Vagina (tissue), 2 donors: ENCODE data around the gene ACTN3.

Experiments used
- CTCF ChIP-seq, 3 experiments: fragments of 450-650 bp in 2 of 3; fragments of 200-600 bp in 1 of 3; sonication (generic) in 1 of 3; IDR thresholded peaks; one replicate each; pipeline ENCODE4 v1.5.1; 2017 to 2019; ENCODE audit warnings: antibody characterized with exemption in 3 of 3, mild to moderate bottlenecking in 2 of 3, moderate library complexity in 2 of 3
- POLR2A ChIP-seq, 2 donors: fragments of 450-650 bp; IDR thresholded peaks; one replicate each; pipeline ENCODE4 v1.6.1; 2017; ENCODE audit warnings: antibody characterized with exemption in 2 of 2, mild to moderate bottlenecking in 2 of 2, moderate library complexity in 2 of 2

- no peak for TF ChIP-seq CTCF (IDR thresholded peaks at IDR 0.05)
- no peak for TF ChIP-seq POLR2A (IDR thresholded peaks at IDR 0.05)
Measured at GRCh38 chr11:66555416-66555815, 8.7 kb downstream of the ACTN3 start.
